HEK293T (cell line): Measurements from ENCODE around the gene CDK5R1.

Source experiments
- ARNT ChIP-seq: fragments of 450-650 bp; IDR thresholded peaks from 2 replicates; pipeline ENCODE4 v1.6.1; 2017; ENCODE audit warnings: mild to moderate bottlenecking
- BHLHE40 ChIP-seq: fragments of 450-650 bp; IDR thresholded peaks from 2 replicates; pipeline ENCODE4 v1.6.1; 2016; ENCODE audit warnings: mild to moderate bottlenecking, moderate library complexity, borderline replicate concordance
- CTBP1 ChIP-seq: fragments of 450-650 bp; IDR thresholded peaks from 2 replicates; pipeline ENCODE4 v1.6.1; 2016; ENCODE audit warnings: borderline replicate concordance
- HDGF ChIP-seq: fragments of 450-650 bp; IDR thresholded peaks from 2 replicates; pipeline ENCODE4 v1.6.1; 2017; ENCODE audit warnings: antibody characterized with exemption, borderline replicate concordance
- SP1 ChIP-seq: fragments of 450-650 bp; IDR thresholded peaks from 2 replicates; pipeline ENCODE4 v1.6.1; 2017
- ZNF384 ChIP-seq: fragments of 450-650 bp; IDR thresholded peaks from 2 replicates; pipeline ENCODE4 v1.6.1; 2016

GRCh38 chr17:32504166-32504990 lies 17.6 kb downstream of the CDK5R1 start:
- TF ChIP-seq CTBP1 (no peak), ZNF384 (no peak), ARNT (no peak), HDGF (no peak), SP1 (no peak), BHLHE40 (no peak)
